ENCODE data around the gene SLC30A5.
A peak's percentile ranks its signal among the peaks of the same experiment; 100 is the strongest.
"Not testable (repeated sequence)": the region's sequence is repeated elsewhere in the genome, so short reads cannot be mapped to it uniquely, and the experiment has no call there.

Gene SLC30A5

GRCh38 chr5:69093771-69094482 is at the start of gene SLC30A5:
Gene SLC30A5, plus strand, starts transcription at chr5:69094014. Its CDS starts 242 bp downstream, at chr5:69094256.
- TF ChIP-seq JUND (IDR thresholded peaks at IDR 0.05; ENCODE audit: low read depth), result no peak
- peak; percentile 93 to 99 for DNase-seq (ENCODE audit: low read depth in 1 of 2, low spot score in 1 of 2)
- in situ Hi-C loops (cut with HindIII; ENCODE audit: low pct_unique_long_range_greater_than_20kb, low sequenced_read_pairs), result no loop called here

- DNase-seq (ENCODE audit: low read depth in 1 of 2, low spot score in 1 of 2); in situ Hi-C loops (cut with HindIII; ENCODE audit: low pct_unique_long_range_greater_than_20kb, low sequenced_read_pairs): not testable (repeated sequence)
Observed at GRCh38 chr5:69045213-69045612, 48.6 kb upstream of the SLC30A5 start.

GRCh38 chr5:69046375-69046957 is 47.3 kb upstream of the SLC30A5 start:
- DNase-seq (ENCODE audit: low read depth in 1 of 2, low spot score in 1 of 2), result no peak
- in situ Hi-C loops (cut with HindIII; ENCODE audit: low pct_unique_long_range_greater_than_20kb, low sequenced_read_pairs), result no loop called here
- TF ChIP-seq JUND (IDR thresholded peaks at IDR 0.05; ENCODE audit: low read depth), result no peak

GRCh38 chr5:69048230-69048629 is 45.6 kb upstream of the SLC30A5 start:
- in situ Hi-C loops (cut with HindIII; ENCODE audit: low pct_unique_long_range_greater_than_20kb, low sequenced_read_pairs), result no loop called here
- DNase-seq (ENCODE audit: low read depth in 1 of 2, low spot score in 1 of 2), result peak in 1 of 2 experiments; percentile 44
- TF ChIP-seq JUND (IDR thresholded peaks at IDR 0.05; ENCODE audit: low read depth), result no peak

GRCh38 chr5:69049151-69049550 is 44.7 kb upstream of the SLC30A5 start:
- in situ Hi-C loops (cut with HindIII; ENCODE audit: low pct_unique_long_range_greater_than_20kb, low sequenced_read_pairs), result no loop called here
- no peak for TF ChIP-seq JUND (IDR thresholded peaks at IDR 0.05; ENCODE audit: low read depth)
- no peak for DNase-seq (ENCODE audit: low read depth in 1 of 2, low spot score in 1 of 2)

- in situ Hi-C loops (cut with HindIII; ENCODE audit: low pct_unique_long_range_greater_than_20kb, low sequenced_read_pairs), result no loop called here
- no peak for TF ChIP-seq JUND (IDR thresholded peaks at IDR 0.05; ENCODE audit: low read depth)
- DNase-seq (ENCODE audit: low read depth in 1 of 2, low spot score in 1 of 2), result no peak
Observed at GRCh38 chr5:69049796-69050195, 44.0 kb upstream of the SLC30A5 start.

- TF ChIP-seq JUND (IDR thresholded peaks at IDR 0.05; ENCODE audit: low read depth), result no peak
- no peak for DNase-seq (ENCODE audit: low read depth in 1 of 2, low spot score in 1 of 2)
- in situ Hi-C loops (cut with HindIII; ENCODE audit: low pct_unique_long_range_greater_than_20kb, low sequenced_read_pairs), result no loop called here
Observed at GRCh38 chr5:69050214-69050613, 43.6 kb upstream of the SLC30A5 start.

GRCh38 chr5:69052181-69052580 is 41.6 kb upstream of the SLC30A5 start:
- DNase-seq (ENCODE audit: low read depth in 1 of 2, low spot score in 1 of 2), result no peak
- in situ Hi-C loops (cut with HindIII; ENCODE audit: low pct_unique_long_range_greater_than_20kb, low sequenced_read_pairs), result no loop called here
- TF ChIP-seq JUND (IDR thresholded peaks at IDR 0.05; ENCODE audit: low read depth), result no peak

GRCh38 chr5:69074664-69075521 is 18.9 kb upstream of the SLC30A5 start:
- DNase-seq (ENCODE audit: low read depth in 1 of 2, low spot score in 1 of 2), result no peak
- in situ Hi-C loops (cut with HindIII; ENCODE audit: low pct_unique_long_range_greater_than_20kb, low sequenced_read_pairs), result no loop called here
- TF ChIP-seq JUND (IDR thresholded peaks at IDR 0.05; ENCODE audit: low read depth), result no peak

GRCh38 chr5:69075522-69076179 is 18.2 kb upstream of the SLC30A5 start:
- TF ChIP-seq JUND (IDR thresholded peaks at IDR 0.05; ENCODE audit: low read depth), result no peak
- in situ Hi-C loops (cut with HindIII; ENCODE audit: low pct_unique_long_range_greater_than_20kb, low sequenced_read_pairs), result no loop called here
- no peak for DNase-seq (ENCODE audit: low read depth in 1 of 2, low spot score in 1 of 2)

GRCh38 chr5:69078921-69079540 is 14.8 kb upstream of the SLC30A5 start:
- no peak for DNase-seq (ENCODE audit: low read depth in 1 of 2, low spot score in 1 of 2)
- no peak for TF ChIP-seq JUND (IDR thresholded peaks at IDR 0.05; ENCODE audit: low read depth)
- in situ Hi-C loops (cut with HindIII; ENCODE audit: low pct_unique_long_range_greater_than_20kb, low sequenced_read_pairs), result no loop called here

- TF ChIP-seq JUND (IDR thresholded peaks at IDR 0.05; ENCODE audit: low read depth), result no peak
- DNase-seq (ENCODE audit: low read depth in 1 of 2, low spot score in 1 of 2), result no peak
- in situ Hi-C loops (cut with HindIII; ENCODE audit: low pct_unique_long_range_greater_than_20kb, low sequenced_read_pairs), result no loop called here
Observed at GRCh38 chr5:69079556-69079955, 14.3 kb upstream of the SLC30A5 start.
